ENCODE results near the gene BAD.
A peak's percentile ranks its signal among the peaks of the same experiment; 100 is the strongest.
"Not testable (repeated sequence)": the region's sequence is repeated elsewhere in the genome, so short reads cannot be mapped to it uniquely, and the experiment has no call there.

Gene BAD

DNA sequence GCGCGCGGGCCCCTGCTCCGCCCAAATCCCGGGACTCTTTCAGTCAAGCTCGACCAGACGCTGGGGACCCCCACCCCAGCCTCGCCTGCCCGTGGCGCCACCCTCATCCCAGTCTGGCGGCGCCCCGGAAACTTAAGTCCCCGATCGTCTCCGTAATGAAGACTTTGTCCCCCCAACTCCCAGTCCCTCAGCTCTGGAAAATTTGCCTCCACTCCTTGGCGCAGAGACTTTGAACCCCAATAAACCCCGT, 32.8 kb downstream of the BAD start:
- H3K27me3 Mint-ChIP-seq, result no peaks in the 10 kb centered on the region
- H3K4me3 Mint-ChIP-seq, result peak overlapping the region; percentile 89
- peak overlapping the region; percentile 41 for H3K27ac Mint-ChIP-seq
- H3K4me1 Mint-ChIP-seq (ENCODE audit: low read depth), result peaks cover 15% of the 10 kb centered on the region
- H3K9me3 Mint-ChIP-seq (ENCODE audit: low read depth), result no peaks in the 10 kb centered on the region
- H3K36me3 Mint-ChIP-seq, result no peaks in the 10 kb centered on the region

DNA sequence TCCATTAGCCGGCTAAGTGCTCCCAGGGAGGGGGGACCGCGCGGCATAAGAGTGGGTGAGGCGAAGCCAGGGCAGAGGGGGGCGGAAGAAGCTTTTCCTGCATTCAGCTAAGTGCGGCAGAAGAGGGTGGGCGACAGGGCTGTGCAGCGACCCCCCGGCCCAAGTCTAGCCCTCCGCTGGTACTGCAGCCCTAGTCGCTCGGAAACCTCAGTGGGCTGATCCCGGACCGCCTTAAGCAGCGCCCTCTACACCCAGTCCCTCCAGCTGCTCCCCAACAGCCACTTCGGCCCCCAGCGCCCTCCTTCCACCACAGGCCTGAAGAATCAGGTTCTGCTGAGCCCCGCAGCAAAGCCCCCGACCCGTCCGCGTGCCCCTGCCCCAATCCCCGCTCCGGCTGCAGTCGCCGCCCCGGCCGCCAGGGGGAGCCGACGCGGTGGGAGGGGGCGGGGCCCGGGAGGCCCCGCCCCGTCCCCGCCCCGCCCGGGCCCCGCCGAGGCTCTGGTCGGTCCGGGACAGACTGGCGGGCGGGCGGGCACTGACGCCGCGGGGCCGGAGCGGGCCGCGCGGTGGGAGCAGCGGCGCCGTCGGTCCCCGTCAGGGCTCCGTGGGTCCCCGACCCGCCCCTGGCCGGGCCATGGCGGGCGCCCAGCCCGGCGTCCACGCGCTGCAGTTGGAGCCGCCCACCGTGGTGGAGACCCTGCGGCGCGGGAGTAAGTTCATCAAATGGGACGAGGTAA, 33.3 kb downstream of the BAD start, which contains the start of gene PLCB3:
TSS of gene PLCB3 (plus strand) at position 515 of the 737 bp plus-strand sequence. CDS start at position 635, 120 bp downstream.
- H3K36me3 Mint-ChIP-seq, result no peaks in the 10 kb centered on the region
- H3K27me3 Mint-ChIP-seq, result no peaks in the 10 kb centered on the region
- peak within 1 kb of the TSS; percentile 89 for H3K4me3 Mint-ChIP-seq
- H3K4me1 Mint-ChIP-seq (ENCODE audit: low read depth), result peaks cover 15% of the 10 kb centered on the region
- H3K27ac Mint-ChIP-seq, result peak within 1 kb of the TSS; percentile 41
- no peaks in the 10 kb centered on the region for H3K9me3 Mint-ChIP-seq (ENCODE audit: low read depth)

DNA sequence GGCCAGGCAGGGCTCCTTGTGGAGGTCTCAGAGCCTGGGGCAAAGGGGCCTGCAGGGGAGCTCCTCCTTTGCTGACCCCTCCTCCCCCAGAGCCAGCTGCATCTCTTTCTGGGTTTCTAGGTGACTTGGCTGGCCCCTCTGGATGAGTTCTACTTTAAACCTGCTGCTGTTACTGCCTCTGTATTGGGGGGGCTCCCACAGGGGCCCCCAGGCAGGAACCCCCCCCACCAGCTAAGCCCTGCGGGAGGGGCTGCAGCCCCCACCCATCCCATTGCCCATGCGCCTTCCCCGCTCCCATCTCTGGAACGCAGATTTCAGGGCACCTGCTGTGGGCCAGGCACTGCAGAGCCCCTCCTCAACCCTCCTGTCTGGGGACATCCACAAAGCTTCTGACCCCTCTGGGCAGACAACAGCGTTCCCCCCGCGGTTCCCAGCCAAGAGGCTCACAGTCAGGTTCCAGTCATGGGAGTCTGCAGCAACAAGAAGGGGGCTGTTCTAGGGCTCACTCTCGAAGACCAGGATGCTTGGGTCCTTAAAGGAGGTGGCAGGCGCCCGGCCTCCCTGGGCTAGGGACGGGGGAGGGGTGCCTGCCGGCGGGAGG, 34.0 kb downstream of the BAD start:
- no peaks in the 10 kb centered on the region for H3K36me3 Mint-ChIP-seq
- no peaks in the 10 kb centered on the region for H3K9me3 Mint-ChIP-seq (ENCODE audit: low read depth)
- H3K4me1 Mint-ChIP-seq (ENCODE audit: low read depth), result peaks cover 15% of the 10 kb centered on the region
- peak overlapping the region; percentile 82 for H3K4me3 Mint-ChIP-seq
- no peak overlapping the region for H3K27ac Mint-ChIP-seq
- H3K27me3 Mint-ChIP-seq, result no peaks in the 10 kb centered on the region

DNA sequence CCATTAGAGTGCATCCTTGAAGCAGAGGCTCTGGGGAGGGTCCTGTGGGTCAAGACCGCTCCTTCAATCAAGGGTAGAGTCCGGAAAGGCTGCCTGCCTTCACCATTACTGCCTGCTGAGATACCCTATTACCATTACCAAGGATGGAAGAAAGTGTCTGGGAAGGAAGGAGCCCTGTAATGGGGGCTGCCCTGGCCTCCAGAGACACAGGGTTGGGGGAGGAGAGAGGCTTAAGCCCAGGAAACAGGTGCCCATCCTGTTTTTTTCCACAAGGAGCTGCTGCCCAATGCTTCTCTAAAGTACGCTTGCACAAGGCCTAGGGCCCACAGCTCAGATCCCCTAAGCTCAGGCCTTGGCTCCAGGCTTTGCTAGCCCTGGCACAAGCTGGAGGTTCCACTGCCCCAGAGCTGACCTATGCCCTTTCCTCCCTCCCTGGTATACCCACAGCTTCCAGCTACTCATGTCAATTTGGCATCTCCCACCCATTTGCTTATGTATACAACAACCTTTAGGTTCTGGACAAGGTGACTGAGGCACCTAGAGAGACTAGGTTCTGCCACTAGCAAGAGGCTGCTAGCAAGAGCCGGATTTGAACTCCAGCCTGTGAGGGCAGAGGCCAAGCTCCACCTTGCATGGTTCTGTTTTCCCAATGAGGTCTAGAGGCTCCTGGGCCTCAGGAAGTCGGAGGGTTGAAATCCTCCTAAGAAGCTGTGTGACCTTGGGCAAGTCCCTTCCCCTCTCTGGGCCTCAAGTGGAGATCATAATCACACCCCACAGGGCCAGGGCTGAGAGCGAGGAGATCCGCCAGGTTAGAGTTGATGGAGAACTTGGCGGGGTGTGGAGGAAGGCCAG, 34.7 kb downstream of the BAD start:
- peak overlapping the region; percentile 22 for H3K27ac Mint-ChIP-seq
- no peaks in the 10 kb centered on the region for H3K9me3 Mint-ChIP-seq (ENCODE audit: low read depth)
- no peaks in the 10 kb centered on the region for H3K27me3 Mint-ChIP-seq
- peaks cover 15% of the 10 kb centered on the region for H3K4me1 Mint-ChIP-seq (ENCODE audit: low read depth)
- peak overlapping the region; percentile 58 for H3K4me3 Mint-ChIP-seq
- no peaks in the 10 kb centered on the region for H3K36me3 Mint-ChIP-seq

DNA sequence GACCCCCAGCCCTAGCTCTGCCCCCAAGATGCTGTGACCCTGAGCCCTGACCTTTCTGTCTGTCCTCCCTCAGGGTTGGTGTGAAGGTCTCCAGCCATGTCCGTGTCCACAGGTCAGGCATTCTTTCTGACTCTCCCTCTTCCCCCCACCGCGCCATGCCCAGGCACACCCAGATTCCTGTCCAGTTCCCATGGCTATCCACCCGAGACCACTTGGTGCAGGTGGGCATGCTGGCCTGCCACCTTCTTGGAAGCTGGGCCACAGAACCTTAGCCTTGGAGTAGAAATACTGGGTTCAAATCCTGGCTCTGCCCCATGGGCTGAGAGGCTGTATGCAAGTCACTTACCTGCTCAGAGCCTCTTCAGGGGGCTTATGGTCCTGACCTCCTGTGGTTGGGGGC, 35.4 kb downstream of the BAD start:
- Mint-ChIP-seq H3K4me3 (no peak overlapping the region), H3K36me3 (no peaks in the 10 kb centered on the region), H3K4me1 (ENCODE audit: low read depth) (peaks cover 15% of the 10 kb centered on the region), H3K9me3 (ENCODE audit: low read depth) (no peaks in the 10 kb centered on the region), H3K27ac (no peak overlapping the region), H3K27me3 (no peaks in the 10 kb centered on the region)

DNA sequence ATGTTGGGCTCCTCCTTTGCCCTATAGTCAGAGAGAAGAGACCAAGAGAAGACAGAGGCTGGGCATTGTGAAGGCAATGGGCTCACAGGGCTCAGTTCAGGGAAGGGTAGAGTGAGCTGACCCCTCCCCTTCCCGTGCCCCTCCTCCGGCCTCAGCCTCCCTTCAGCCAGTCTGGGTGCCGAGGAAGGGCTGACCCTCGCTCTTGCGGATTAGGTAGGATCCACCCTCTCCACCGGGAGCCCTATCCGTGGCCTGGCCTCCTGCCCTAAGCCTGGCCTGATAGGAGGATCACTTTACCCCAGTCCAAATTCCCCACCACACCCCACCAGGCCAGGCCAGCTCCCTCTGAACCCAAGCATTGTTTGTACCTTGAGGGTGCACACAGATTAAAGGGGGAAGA, 35.9 kb downstream of the BAD start:
- Mint-ChIP-seq H3K27me3 (no peaks in the 10 kb centered on the region), H3K27ac (no peak overlapping the region), H3K4me3 (no peak overlapping the region), H3K9me3 (ENCODE audit: low read depth) (no peaks in the 10 kb centered on the region), H3K36me3 (no peaks in the 10 kb centered on the region), H3K4me1 (ENCODE audit: low read depth) (peaks cover 18% of the 10 kb centered on the region)

DNA sequence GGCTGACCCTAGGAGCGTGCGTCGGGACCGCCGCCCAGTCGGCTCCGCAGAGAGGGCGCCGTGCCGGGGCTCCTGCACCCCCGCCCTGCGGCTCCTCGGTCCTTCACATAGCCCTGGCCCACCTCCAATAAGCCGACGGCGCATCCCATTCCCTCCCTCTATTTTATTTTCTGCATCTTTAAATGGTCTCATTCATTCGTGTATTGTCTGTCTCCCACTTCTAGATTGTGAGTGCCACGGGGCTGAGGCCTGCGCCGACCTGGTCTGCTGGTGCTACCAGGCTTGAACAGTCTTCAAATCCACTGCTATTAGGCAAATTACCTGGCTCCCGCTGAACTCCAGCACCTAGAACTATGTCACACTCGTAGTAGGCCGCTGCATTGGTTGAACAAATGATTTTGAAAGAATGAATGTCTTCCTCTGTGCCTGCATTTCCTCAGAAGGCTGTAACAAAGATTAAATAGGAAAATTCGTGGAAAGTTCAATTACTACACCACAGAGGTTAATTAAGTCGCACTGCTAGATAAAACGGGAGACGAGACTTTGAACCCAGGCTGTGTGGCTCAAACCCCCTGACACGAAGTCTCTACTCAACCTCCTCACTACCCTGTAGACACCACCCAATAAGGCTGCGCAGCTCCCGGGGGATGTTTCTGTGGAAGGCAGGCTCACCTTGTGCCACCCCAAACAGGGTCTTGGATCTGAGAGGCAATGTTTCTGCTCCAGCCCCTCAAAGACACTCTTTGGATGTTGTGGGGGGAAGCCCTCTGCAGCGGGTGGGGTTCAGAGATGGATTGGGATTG, 36.5 kb downstream of the BAD start:
- peak overlapping the region; percentile 74 for H3K27ac Mint-ChIP-seq

DNA sequence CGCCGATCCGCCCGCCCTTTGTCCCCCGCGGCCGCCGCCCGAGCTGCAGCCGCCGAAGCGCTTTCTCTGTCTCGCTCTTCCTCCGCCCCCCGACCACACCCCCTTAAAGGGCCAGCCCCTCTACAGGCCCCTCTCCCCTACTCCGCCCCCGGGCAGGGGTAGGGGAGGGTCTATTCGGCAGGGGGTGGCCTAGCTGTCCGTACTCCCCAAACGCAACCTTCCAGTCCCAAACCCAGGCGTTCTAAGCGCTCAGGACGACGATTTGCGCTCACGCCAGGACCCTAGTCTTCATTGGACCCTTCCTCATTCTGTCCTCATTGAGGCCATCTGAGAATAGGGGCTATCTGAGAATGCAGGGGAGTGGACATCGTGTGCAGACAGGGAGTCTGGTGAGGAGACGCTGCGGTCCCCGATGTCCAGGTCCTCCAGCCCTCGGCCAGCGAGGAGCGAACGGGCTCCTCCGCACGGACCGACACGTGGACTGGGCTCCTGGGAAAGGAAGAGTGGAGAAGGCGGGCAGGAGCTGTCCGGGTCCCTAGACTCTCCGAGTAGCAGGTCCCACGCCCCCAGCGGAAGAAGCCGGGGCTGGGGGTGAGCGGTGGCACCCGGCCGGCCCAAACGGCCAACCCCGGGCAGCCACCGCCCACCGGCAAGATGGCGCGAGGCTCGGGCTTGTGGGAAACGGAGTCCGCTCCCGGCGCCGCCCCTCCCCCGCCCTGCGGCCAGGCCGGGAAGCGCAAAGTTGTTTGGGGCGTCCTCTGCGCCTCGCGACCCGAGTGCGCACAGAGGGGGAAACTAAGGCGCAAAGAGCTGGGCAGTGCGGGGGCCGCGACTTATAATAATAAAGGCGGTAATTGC, 37.4 kb downstream of the BAD start, which contains the start of gene PPP1R14B:
TSS of gene PPP1R14B (minus strand) at position 73 of the 858 bp plus-strand sequence. CDS start 270 bp downstream, outside the sequence.
- Mint-ChIP-seq H3K9me3 (ENCODE audit: low read depth) (no peaks in the 10 kb centered on the region), H3K4me1 (ENCODE audit: low read depth) (peaks cover 28% of the 10 kb centered on the region), H3K36me3 (no peaks in the 10 kb centered on the region), H3K4me3 (peak within 1 kb of the TSS; percentile 94), H3K27me3 (no peaks in the 10 kb centered on the region), H3K27ac (peak within 1 kb of the TSS; percentile 96)

More for the DNA sequence above, 36.5 kb downstream of the BAD start:
- peak overlapping the region; percentile 79 for H3K4me3 Mint-ChIP-seq
- no peaks in the 10 kb centered on the region for H3K9me3 Mint-ChIP-seq (ENCODE audit: low read depth)
- H3K27me3 Mint-ChIP-seq, result no peaks in the 10 kb centered on the region
- peaks cover 23% of the 10 kb centered on the region for H3K4me1 Mint-ChIP-seq (ENCODE audit: low read depth)
- H3K36me3 Mint-ChIP-seq, result no peaks in the 10 kb centered on the region

DNA sequence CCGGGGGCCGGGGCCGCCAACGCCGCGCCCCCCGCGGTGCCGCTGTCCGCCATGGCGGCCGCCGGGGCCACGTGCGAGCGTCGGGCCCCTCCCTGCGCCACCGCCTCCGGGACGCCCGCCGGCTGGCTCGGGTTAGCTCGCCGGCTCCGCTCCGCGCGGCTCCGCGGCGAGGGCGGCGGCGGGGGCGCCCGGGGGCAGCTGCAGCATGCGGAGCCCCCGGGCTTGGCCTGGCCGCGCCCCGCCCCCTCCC, 37.9 kb downstream of the BAD start:
- peaks cover 24% of the 10 kb centered on the region for H3K4me1 Mint-ChIP-seq (ENCODE audit: low read depth)
- H3K36me3 Mint-ChIP-seq; H3K27ac Mint-ChIP-seq; H3K27me3 Mint-ChIP-seq; H3K9me3 Mint-ChIP-seq (ENCODE audit: low read depth): not testable (repeated sequence)
- H3K4me3 Mint-ChIP-seq, result peak overlapping the region; percentile 84

DNA sequence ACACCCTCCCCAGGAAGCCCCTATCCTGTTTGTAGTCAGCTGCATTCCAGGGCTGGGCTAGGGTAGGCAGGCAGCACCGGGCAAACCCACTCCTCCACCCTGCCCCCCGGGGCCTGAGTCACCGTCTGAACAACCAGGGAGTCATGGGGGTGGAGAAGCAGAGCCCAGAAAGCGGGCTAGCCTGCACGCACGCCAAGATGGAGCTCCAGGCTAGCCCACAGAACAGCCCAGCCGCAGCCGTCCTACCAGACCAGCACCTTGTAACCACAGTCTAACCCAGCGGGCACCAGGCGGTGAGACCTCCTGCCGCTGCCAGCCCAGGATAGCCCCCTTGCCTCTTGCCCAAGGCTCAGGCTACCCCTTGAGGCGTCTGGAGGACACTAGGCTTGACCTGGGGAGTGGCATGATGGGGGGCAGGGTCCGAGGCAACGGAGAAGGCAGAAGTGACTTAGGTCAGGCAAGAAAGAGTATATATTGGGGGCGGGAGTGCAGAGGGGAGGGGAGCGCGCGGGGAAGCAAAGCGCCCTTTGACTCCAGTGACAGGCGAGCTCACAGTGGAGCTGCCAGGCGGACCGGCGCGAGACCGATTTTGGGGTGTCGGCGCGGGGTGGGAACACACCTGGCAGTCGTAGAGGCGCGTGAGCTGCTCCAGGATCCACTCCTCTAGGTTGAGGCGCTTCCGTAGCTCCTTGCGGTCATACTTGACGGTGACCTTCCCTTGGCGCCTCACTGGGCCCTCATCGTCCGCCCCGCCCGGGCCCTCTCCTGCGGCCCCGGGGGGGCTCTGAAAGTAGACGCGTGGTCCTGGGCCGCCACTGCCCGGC, 38.5 kb downstream of the BAD start:
- Mint-ChIP-seq H3K27me3 (no peaks in the 10 kb centered on the region), H3K4me1 (ENCODE audit: low read depth) (peaks cover 24% of the 10 kb centered on the region), H3K9me3 (ENCODE audit: low read depth) (no peaks in the 10 kb centered on the region), H3K27ac (peak overlapping the region; percentile 96), H3K36me3 (no peaks in the 10 kb centered on the region), H3K4me3 (peak overlapping the region; percentile 94)

DNA sequence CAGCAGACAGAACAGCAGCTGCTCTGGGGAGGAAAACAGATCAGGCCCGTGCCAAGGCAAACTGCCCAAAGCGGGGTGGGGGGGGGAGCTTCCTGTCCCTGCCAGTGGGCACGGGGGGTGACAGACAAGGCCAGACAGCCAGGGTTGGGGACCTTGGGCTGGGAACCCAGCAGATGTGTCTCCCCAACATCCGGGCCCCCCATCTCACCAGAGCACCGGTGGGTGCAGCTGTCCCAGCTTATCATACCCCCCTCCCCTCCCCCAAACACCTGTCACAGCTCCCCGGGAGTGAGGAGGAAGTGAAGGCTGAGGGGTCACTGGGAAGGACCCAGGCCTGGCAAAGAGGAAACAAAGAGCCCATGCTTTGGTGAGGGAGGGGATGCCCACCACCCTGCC, 39.1 kb downstream of the BAD start:
- Mint-ChIP-seq H3K36me3 (no peaks in the 10 kb centered on the region), H3K27me3 (no peaks in the 10 kb centered on the region), H3K4me1 (ENCODE audit: low read depth) (peaks cover 23% of the 10 kb centered on the region), H3K4me3 (peak overlapping the region; percentile 94), H3K27ac (peak overlapping the region; percentile 96), H3K9me3 (ENCODE audit: low read depth) (no peaks in the 10 kb centered on the region)

DNA sequence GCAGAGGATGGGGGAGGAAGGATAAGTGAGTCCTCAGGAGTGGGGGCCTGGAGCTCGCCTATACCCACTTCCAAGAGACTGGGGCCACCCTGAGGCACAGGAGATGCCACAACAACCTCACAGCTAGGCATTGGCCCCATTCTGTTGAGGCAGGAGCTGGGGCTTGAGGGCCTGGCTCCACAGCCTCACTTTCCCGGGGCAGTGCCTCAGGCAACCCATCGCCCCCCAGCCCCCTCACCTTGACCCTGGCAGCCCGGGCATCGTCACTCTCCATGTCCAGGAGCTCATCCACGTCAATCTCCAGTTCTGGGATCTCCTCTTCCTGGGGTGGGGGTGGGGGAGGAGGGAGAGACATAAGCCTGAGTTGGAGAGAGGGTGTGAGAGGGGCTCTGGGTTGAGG, 39.5 kb downstream of the BAD start:
- Mint-ChIP-seq H3K9me3 (ENCODE audit: low read depth) (no peaks in the 10 kb centered on the region), H3K4me3 (peak overlapping the region; percentile 94), H3K27me3 (no peaks in the 10 kb centered on the region), H3K36me3 (no peaks in the 10 kb centered on the region), H3K27ac (no peak overlapping the region), H3K4me1 (ENCODE audit: low read depth) (peaks cover 26% of the 10 kb centered on the region)

DNA sequence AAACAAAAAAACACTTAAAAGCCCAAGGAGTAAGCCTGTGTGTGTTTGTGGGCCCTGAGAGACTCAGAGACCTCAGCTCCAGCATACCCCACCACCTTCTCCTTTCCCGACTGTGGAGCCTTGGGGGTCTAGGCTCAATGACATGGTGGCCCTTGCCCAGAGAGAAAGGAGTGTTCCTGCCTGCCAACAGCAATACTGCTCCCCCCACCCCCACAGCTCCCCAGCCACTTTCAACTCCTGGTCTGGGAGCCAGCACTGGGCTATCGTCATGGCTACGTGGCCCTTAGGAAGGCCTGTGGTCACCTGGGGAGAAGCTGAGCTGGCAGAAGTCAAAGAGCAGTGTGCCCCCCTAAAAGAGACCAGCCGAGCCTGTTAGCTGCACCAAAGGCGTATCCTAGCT, 40.4 kb downstream of the BAD start:
- Mint-ChIP-seq H3K27ac (peak overlapping the region; percentile 54), H3K4me1 (ENCODE audit: low read depth) (peaks cover 28% of the 10 kb centered on the region), H3K27me3 (no peaks in the 10 kb centered on the region), H3K9me3 (ENCODE audit: low read depth) (no peaks in the 10 kb centered on the region), H3K4me3 (peak overlapping the region; percentile 77), H3K36me3 (no peaks in the 10 kb centered on the region)
